Measurements from ENCODE around the gene PCNX1.

Gene PCNX1

GRCh38 chr14:70993931-70994330, 86.7 kb downstream of the PCNX1 start:
- DNase-seq (ENCODE audit: extremely low read depth, insufficient read length): no peak
- H3K4me3 ChIP-seq (replicated peaks; ENCODE audit: low read depth, low read length): no peak overlapping the region
- H3K27me3 ChIP-seq (replicated peaks; ENCODE audit: control insufficient read depth, insufficient read depth, low read length): no peaks in the 10 kb centered on the region
- H3K36me3 ChIP-seq (ENCODE audit: control insufficient read depth, insufficient read depth, low read length): peaks cover 1% of the 10 kb centered on the region; the same call in 1 of the 2 replicates
- TF ChIP-seq CTCF (IDR thresholded peaks at IDR 0.05; ENCODE audit: insufficient read depth, low read length, poor library complexity, severe bottlenecking): no peak

- Histone ChIP-seq H3K27me3 (replicated peaks; ENCODE audit: control insufficient read depth, insufficient read depth, low read length) (no peaks in the 10 kb centered on the region), H3K4me3 (replicated peaks; ENCODE audit: low read depth, low read length) (no peak overlapping the region), H3K36me3 (ENCODE audit: control insufficient read depth, insufficient read depth, low read length) (peaks cover 1% of the 10 kb centered on the region; the same call in 1 of the 2 replicates)
- no peak for DNase-seq (ENCODE audit: extremely low read depth, insufficient read length)
- no peak for TF ChIP-seq CTCF (IDR thresholded peaks at IDR 0.05; ENCODE audit: insufficient read depth, low read length, poor library complexity, severe bottlenecking)
Measured at GRCh38 chr14:70995211-70995610, 88.0 kb downstream of the PCNX1 start.

- no peak overlapping the region for H3K4me3 ChIP-seq (replicated peaks; ENCODE audit: low read depth, low read length)
- no peak for TF ChIP-seq CTCF (IDR thresholded peaks at IDR 0.05; ENCODE audit: insufficient read depth, low read length, poor library complexity, severe bottlenecking)
- H3K36me3 ChIP-seq (ENCODE audit: control insufficient read depth, insufficient read depth, low read length): peaks cover 1% of the 10 kb centered on the region; the same call in 1 of the 2 replicates
- no peak for DNase-seq (ENCODE audit: extremely low read depth, insufficient read length)
- no peaks in the 10 kb centered on the region for H3K27me3 ChIP-seq (replicated peaks; ENCODE audit: control insufficient read depth, insufficient read depth, low read length)
Measured at GRCh38 chr14:70995671-70996070, 88.4 kb downstream of the PCNX1 start.

GRCh38 chr14:70999117-70999516, 91.9 kb downstream of the PCNX1 start:
- H3K36me3 ChIP-seq (ENCODE audit: control insufficient read depth, insufficient read depth, low read length): peaks cover 1% of the 10 kb centered on the region; the same call in 1 of the 2 replicates
- DNase-seq (ENCODE audit: extremely low read depth, insufficient read length): no peak
- TF ChIP-seq CTCF (IDR thresholded peaks at IDR 0.05; ENCODE audit: insufficient read depth, low read length, poor library complexity, severe bottlenecking): no peak
- H3K27me3 ChIP-seq (replicated peaks; ENCODE audit: control insufficient read depth, insufficient read depth, low read length): no peaks in the 10 kb centered on the region
- no peak overlapping the region for H3K4me3 ChIP-seq (replicated peaks; ENCODE audit: low read depth, low read length)

- no peaks in the 10 kb centered on the region for H3K27me3 ChIP-seq (replicated peaks; ENCODE audit: control insufficient read depth, insufficient read depth, low read length)
- no peak for DNase-seq (ENCODE audit: extremely low read depth, insufficient read length)
- no peak for TF ChIP-seq CTCF (IDR thresholded peaks at IDR 0.05; ENCODE audit: insufficient read depth, low read length, poor library complexity, severe bottlenecking)
- H3K36me3 ChIP-seq (ENCODE audit: control insufficient read depth, insufficient read depth, low read length): peaks cover 4% of the 10 kb centered on the region
- H3K4me3 ChIP-seq (replicated peaks; ENCODE audit: low read depth, low read length): no peak overlapping the region
Measured at GRCh38 chr14:71000091-71000490, 92.8 kb downstream of the PCNX1 start.

GRCh38 chr14:71001742-71002141, 94.5 kb downstream of the PCNX1 start:
- Histone ChIP-seq H3K36me3 (ENCODE audit: control insufficient read depth, insufficient read depth, low read length) (peaks cover 2% of the 10 kb centered on the region), H3K27me3 (replicated peaks; ENCODE audit: control insufficient read depth, insufficient read depth, low read length) (no peaks in the 10 kb centered on the region), H3K4me3 (replicated peaks; ENCODE audit: low read depth, low read length) (no peak overlapping the region)
- DNase-seq (ENCODE audit: extremely low read depth, insufficient read length): no peak
- no peak for TF ChIP-seq CTCF (IDR thresholded peaks at IDR 0.05; ENCODE audit: insufficient read depth, low read length, poor library complexity, severe bottlenecking)
